A673 (cell line): ENCODE measurements around the gene PPARA. TPM values are rescaled to one million over a fixed set of nuclear protein-coding genes. Genes with fewer than 3 reads are reported as not detected.
"Not testable (repeated sequence)": the region's sequence is repeated elsewhere in the genome, so short reads cannot be mapped to it uniquely, and the experiment has no call there.

Experiments
- BruUV-seq: library from RNA; stranded (reverse); fragments of 400-500 nt; replicated peaks from 2 replicates; lab custom pipeline; 2021; lab: Mats Ljungman, UMichigan
- CTCF ChIA-PET: fragments of 300-600 bp; sonication (Branson Sonifier 250); formaldehyde crosslinking; loops from one replicate; lab custom pipeline; 2022; ENCODE audit warnings: antibody characterized with exemption; lab: Charles Lee
- POLR2A ChIA-PET: fragments of 300-600 bp; sonication (Branson Sonifier 250); formaldehyde crosslinking; loops from one replicate; lab custom pipeline; 2022; ENCODE audit warnings: antibody characterized with exemption; ENCODE audit not compliant: low non-redundant PET; lab: Charles Lee
- DNase-seq: peaks from one replicate; pipeline ENCODE4 v3.0.0-alpha.2; 2015; ENCODE audit warnings: low spot score
- H3K27ac ChIP-seq: fragments of 200-600 bp; sonication (generic); 2 replicates; pipeline ENCODE4 v1.5.1; 2016; ENCODE audit warnings: mixed run types, low read depth, mild to moderate bottlenecking, mixed read lengths, antibody characterized with exemption, low read length; ENCODE audit not compliant: poor library complexity, severe bottlenecking
- H3K27me3 ChIP-seq: fragments of 200-600 bp; sonication (generic); replicated peaks from 2 replicates; pipeline ENCODE4 v1.6.1; 2017; ENCODE audit warnings: mixed run types, low read depth, mild to moderate bottlenecking, mixed read lengths, antibody characterized with exemption, low read length; ENCODE audit not compliant: insufficient read depth, poor library complexity
- H3K36me3 ChIP-seq: fragments of 200-600 bp; sonication (generic); 2 replicates; pipeline ENCODE4 v1.6.1; 2016; ENCODE audit warnings: mixed run types, mild to moderate bottlenecking, mixed read lengths, antibody characterized with exemption, low read length; ENCODE audit not compliant: insufficient read depth, poor library complexity, severe bottlenecking
- H3K4me1 ChIP-seq: fragments of 200-600 bp; sonication (generic); 2 replicates; pipeline ENCODE4 v1.6.1; 2017; ENCODE audit warnings: mixed run types, mild to moderate bottlenecking, mixed read lengths, antibody characterized with exemption, low read length; ENCODE audit not compliant: insufficient read depth, poor library complexity, severe bottlenecking
- H3K4me3 ChIP-seq: fragments of 200-600 bp; sonication (generic); 2 replicates; pipeline ENCODE4 v1.5.1; 2016; ENCODE audit warnings: low read depth, mixed run types, mild to moderate bottlenecking, mixed read lengths, low read length; ENCODE audit not compliant: poor library complexity, severe bottlenecking
- H3K9me3 ChIP-seq: fragments of 200-600 bp; sonication (generic); 2 replicates; pipeline ENCODE4 v1.6.1; 2016; ENCODE audit warnings: mixed run types, low read depth, mild to moderate bottlenecking, mixed read lengths, antibody characterized with exemption, low read length; ENCODE audit not compliant: poor library complexity, severe bottlenecking
- EZH2 ChIP-seq: fragments of 200-600 bp; sonication (generic); IDR thresholded peaks from 2 replicates; pipeline ENCODE4 v1.6.1; 2017; ENCODE audit warnings: borderline replicate concordance, low read depth, mild to moderate bottlenecking, mixed read lengths, antibody characterized with exemption, low read length; ENCODE audit not compliant: poor library complexity, severe bottlenecking
- intact Hi-C: fragments of 100-400 bp; cut with micrococcal nuclease; formaldehyde crosslinking; loops from one replicate; pipeline ENCODE4 v1.10.0; 2022; ENCODE audit not compliant: unreplicated experiment
- total RNA-seq: library from RNA; stranded (reverse); gene quantifications from 2 replicates; pipeline ENCODE4 v1.2.3, GENCODE V29; 2021
- TF ChIP-seq, protein P1 (sequence below): fragments of 300-800, 200-600 bp; sonication (generic); conservative IDR thresholded peaks from 2 replicates; pipeline ENCODE4 v1.5.1; 2017; ENCODE audit warnings: low read depth, mild to moderate bottlenecking, antibody characterized with exemption, low read length, moderate library complexity, mixed read lengths

Gene PPARA
- total RNA-seq, 1 experiment from 2014 or later = 2.0 TPM

GRCh38 chr22:46196278-46196677, 46.0 kb downstream of the PPARA start:
- no peaks in the 10 kb centered on the region for H3K27me3 ChIP-seq
- H3K36me3 ChIP-seq = no peaks in the 10 kb centered on the region
- no peak overlapping the region for H3K27ac ChIP-seq
- ChIA-PET CTCF (no interaction called here), POLR2A (no interaction called here)
- no peaks in the 10 kb centered on the region for H3K9me3 ChIP-seq
- no peak for TF ChIP-seq EZH2
- TF ChIP-seq, protein P1, sequence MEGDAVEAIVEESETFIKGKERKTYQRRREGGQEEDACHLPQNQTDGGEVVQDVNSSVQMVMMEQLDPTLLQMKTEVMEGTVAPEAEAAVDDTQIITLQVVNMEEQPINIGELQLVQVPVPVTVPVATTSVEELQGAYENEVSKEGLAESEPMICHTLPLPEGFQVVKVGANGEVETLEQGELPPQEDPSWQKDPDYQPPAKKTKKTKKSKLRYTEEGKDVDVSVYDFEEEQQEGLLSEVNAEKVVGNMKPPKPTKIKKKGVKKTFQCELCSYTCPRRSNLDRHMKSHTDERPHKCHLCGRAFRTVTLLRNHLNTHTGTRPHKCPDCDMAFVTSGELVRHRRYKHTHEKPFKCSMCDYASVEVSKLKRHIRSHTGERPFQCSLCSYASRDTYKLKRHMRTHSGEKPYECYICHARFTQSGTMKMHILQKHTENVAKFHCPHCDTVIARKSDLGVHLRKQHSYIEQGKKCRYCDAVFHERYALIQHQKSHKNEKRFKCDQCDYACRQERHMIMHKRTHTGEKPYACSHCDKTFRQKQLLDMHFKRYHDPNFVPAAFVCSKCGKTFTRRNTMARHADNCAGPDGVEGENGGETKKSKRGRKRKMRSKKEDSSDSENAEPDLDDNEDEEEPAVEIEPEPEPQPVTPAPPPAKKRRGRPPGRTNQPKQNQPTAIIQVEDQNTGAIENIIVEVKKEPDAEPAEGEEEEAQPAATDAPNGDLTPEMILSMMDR = no peak
- intact Hi-C loops = no loop called here
- no peaks in the 10 kb centered on the region for H3K4me1 ChIP-seq
- no TSS peak for BruUV-seq
- H3K4me3 ChIP-seq = no peak overlapping the region
- DNase-seq = no peak

DNA sequence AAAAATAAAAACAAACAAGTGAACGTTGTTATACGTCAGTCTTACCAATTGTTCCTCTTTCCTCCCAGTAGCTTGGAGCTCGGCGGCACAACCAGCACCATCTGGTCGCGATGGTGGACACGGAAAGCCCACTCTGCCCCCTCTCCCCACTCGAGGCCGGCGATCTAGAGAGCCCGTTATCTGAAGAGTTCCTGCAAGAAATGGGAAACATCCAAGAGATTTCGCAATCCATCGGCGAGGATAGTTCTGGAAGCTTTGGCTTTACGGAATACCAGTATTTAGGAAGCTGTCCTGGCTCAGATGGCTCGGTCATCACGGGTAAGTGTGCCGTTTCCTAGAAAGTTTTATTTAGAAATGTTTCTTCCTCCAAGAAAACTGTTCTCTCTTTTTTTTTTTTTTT, 47.9 kb downstream of the PPARA start:
- Histone ChIP-seq H3K27me3 (no peaks in the 10 kb centered on the region), H3K9me3 (no peaks in the 10 kb centered on the region), H3K36me3 (no peaks in the 10 kb centered on the region), H3K27ac (no peak overlapping the region), H3K4me1 (no peaks in the 10 kb centered on the region), H3K4me3 (no peak overlapping the region)
- ChIA-PET POLR2A (no interaction called here), CTCF (no interaction called here)
- no TSS peak for BruUV-seq
- intact Hi-C loops = no loop called here
- TF ChIP-seq EZH2 = no peak
- TF ChIP-seq, protein P1 = no peak
- no peak for DNase-seq

DNA sequence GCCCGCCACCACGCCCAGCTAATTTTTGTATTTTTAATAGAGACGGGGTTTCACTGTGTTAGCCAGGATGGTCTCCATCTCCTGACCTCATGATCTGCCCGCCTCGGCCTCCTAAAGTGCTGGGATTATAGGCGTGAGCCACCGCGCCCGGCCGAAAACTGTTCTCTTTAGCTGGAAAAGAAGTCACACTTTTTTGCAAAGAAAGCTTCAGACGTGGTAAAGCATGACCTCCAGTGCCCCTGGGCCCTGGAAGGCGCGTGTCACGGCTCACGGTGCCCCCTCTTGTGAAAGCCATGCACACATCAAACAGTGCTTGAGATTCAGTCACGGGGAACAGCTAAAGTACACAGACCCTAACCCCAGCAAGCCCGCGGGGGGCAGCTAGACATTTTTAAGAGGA, 48.5 kb downstream of the PPARA start:
- BruUV-seq, H3K27me3 ChIP-seq, DNase-seq, intact Hi-C loops, H3K4me3 ChIP-seq, CTCF ChIA-PET, H3K9me3 ChIP-seq, H3K27ac ChIP-seq, H3K36me3 ChIP-seq, H3K4me1 ChIP-seq, POLR2A ChIA-PET: not testable (repeated sequence)

GRCh38 chr22:46201059-46201757, 50.9 kb downstream of the PPARA start:
- no peak overlapping the region for H3K4me3 ChIP-seq
- BruUV-seq = no TSS peak
- intact Hi-C loops = no loop called here
- TF ChIP-seq, protein P1 = no peak
- TF ChIP-seq EZH2 = no peak
- no peak for DNase-seq
- no peaks in the 10 kb centered on the region for H3K4me1 ChIP-seq
- H3K36me3 ChIP-seq = no peaks in the 10 kb centered on the region
- no peaks in the 10 kb centered on the region for H3K27me3 ChIP-seq
- POLR2A ChIA-PET = no interaction called here
- H3K9me3 ChIP-seq = no peaks in the 10 kb centered on the region
- no peak overlapping the region for H3K27ac ChIP-seq
- CTCF ChIA-PET = no interaction called here
